HG03575 (cell line): Measurements from ENCODE around the gene MVD.
"Not testable (repeated sequence)": the region's sequence is repeated elsewhere in the genome, so short reads cannot be mapped to it uniquely, and the experiment has no call there.

Source experiments
- ATAC-seq: cut with Tn5 transposase; IDR thresholded peaks from one replicate; pipeline ENCODE4 v1.9.1; 2021; ENCODE audit not compliant: unreplicated experiment, insufficient number of reproducible peaks, low FRiP score; ENCODE audit errors: extremely low read depth

Gene MVD

DNA sequence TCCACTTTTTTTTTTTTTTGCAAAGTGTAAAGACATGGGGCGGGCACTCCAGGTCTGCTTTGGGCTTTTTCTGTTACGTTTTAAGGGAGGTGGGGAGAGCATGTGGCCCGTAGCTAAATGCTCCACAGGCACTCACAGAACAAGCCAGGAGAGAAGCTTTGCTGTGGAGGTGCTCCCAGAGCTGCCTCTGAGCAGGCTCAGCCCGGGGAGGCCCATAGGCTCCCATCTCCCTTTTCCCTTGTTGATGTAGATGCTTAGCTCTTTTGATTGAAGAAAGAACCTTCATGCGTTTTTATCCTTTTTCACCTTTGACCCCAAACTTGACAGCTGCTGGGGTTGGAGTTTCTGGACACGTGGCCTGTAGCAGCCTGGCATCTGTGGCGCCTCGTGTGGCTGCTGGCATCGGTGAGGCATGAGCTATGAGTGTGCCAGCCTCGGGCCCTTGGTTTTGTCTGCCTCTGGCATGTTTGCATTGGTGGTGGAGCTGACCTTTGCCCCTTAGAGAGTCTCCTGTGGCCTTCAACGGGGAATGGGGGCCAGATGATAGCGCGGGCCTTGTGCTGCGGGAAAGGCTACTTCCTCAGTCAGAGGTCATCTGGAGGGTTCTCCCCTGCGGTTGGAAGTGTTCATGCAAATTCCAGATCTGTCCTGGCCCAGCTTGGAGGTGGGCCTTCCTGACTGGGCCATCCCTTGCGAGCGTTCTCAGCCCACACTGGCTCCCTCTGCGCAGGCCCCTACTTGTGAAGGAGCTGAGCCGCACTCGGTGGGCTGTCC lies 44.5 kb downstream of the MVD start:
- no peak for ATAC-seq

DNA sequence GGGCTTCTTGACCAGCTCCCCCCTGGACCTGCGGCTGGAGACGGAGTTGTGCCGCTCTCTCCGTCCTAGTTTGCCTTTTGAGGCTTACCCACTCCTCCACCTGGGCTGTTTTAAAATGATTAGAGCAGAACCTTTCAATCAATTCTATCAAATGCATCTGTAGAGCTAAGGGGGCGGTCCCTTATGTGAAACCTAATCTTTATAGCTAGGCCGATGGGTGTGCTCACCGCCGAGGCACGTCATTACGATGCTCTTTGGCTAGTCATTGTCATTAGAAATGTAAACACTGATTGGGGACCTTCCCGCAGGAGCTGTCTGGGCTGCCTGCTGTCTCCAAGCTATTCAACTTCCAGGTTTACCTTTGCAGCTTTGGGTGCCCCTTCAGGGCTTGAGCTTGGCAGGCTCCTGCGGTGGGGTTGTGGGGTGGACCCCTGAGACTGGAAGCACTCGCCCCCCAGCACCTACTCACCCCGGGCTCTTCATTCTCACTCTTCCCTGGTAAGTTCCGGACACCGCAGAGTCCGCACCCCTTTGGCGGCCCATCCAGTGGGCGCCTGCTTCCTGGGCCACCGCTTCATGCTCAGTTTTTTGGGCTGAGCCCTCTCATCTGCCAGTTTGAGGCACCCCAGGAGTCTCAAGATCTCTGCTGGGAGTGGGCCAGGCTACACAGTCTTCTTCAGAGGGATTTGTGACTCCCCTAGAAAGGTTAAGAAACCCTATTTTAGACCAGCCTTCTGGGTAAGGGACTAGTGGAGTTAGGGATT lies 45.4 kb downstream of the MVD start:
- no peak for ATAC-seq

DNA sequence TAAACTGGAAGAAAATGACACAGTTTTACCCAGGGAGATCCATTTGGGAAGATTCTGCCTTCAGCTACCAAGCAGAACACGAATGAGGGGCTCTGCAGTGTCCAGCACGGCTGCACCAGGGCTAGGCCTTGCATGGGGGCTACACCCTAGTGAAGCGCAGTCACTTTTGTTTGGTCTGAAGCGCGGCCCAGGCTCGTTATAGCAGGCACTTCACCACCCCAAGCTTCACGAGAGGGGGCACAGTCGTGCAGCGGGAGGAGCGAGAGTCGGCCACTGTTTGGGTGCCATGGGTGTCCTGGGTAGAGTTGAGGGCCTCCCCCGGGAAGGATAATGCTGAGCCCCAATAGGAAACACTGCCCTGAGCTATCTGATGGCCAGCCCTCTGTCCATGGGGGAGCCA lies 46.2 kb downstream of the MVD start:
- ATAC-seq = no peak

DNA sequence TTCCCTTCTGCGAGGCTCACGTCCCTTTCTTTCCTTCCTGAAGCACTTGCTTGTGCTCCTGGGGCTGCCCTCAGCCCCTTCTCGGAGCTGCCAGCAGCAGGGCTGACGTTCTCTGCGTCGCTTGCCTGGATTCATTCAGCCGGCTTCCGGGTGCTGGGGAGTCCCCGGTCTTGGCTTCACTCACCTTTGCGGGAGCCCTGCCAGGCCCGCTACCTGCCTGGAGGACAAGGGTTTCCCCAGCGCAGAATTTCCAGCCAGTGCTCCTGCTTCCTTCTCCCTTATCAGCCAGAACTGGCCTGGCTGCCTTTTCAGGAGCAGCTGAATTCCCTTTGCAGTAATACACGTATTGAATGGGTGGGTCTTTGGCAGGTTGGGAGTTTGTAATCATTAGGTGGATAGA lies 46.6 kb downstream of the MVD start:
- no peak for ATAC-seq

DNA sequence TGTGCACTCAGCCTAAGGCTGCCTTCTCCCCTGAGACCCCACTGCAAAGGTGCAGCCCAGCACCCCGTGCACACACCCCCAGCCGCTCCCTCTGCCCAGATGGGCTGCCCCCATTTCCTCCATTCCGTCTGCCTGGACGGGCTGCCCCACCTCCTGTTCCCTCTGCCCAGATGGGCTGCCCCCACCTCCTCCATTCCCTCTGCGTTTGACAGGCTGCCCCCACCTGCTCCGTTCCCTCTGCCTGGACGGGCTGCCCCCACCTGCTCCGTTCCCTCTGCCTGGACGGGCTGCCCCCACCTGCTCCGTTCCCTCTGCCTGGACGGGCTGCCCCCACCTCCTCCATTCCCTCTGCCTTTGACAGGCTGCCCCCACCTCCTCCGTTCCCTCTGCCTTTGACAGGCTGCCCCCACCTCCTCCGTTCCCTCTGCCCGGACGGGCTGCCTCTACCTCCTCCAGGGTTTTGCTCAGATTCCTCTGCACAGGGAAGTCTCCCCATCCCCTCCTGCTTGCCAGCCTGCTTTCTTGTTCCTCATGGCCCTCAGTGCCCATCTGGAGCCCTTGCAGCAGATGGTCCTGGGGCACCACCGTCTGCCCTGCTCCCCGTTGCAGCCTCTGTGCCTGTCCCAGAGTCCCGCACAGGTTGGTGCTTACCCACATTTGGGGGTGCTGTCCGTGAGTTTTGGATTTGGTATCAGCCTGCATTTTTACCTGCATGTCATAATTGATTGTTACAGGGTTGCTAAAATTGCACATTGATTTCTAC lies 47.9 kb downstream of the MVD start:
- no peak for ATAC-seq

DNA sequence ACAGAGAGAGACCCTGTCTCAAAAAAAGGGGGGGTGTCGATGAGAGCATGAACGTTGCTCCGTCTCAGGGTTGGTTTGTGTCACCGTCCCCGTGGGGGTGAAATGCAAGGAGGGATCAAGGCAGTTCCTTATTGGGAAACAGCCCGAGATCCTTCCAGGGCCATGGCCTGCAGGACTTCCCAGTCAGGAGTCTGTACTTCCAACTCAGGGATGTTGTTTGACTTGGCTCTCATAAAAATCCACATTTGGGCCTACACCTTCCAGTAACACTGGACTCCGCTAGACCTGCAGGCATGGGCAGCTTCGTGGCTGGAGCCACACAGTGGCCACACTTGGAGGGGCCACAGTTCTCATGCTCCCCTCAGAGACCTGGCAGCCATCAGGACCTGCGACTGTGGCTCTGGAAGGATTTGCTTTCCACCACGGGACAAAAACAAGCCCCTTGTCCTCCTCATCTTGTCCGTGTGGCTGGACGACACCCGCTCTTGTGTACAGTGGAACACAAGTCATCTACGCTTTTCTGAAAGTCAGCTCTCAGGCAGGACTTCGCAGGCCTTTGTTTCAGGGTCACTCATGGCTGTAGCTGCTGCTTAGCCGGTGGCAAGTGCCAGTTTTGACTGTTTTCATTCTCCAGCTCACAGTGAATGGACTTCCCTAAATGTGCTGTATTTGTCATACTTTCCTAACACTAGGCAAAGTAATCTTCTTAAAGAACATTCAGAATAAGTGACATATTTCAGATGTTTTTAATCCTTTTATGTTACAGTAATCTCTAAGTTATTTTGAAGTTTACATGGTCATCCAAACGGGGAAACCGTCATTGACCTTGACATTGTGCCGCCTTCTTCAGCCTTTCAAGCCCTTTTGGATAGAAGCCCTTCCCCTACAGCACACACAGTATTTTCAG lies 48.7 kb downstream of the MVD start:
- ATAC-seq = no peak

DNA sequence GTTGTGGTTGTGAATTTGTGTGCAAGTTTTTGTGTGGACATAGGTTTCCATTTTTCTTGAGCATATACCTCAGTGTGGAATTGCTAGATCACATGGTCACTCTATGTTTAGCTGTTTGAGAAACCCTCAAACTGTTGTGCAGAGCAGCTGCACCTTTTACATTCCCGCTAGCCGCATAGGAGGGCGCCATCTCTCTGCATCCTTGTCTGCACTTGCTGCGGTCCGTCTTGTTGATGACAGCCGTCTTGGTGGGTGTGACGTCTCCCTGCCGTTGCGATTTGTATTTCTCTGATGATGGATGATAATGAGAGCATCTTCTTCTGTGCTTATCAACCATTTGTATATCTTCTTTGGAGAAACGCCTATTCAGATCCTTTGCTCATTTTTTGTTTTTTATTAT lies 49.6 kb downstream of the MVD start:
- no peak for ATAC-seq

DNA sequence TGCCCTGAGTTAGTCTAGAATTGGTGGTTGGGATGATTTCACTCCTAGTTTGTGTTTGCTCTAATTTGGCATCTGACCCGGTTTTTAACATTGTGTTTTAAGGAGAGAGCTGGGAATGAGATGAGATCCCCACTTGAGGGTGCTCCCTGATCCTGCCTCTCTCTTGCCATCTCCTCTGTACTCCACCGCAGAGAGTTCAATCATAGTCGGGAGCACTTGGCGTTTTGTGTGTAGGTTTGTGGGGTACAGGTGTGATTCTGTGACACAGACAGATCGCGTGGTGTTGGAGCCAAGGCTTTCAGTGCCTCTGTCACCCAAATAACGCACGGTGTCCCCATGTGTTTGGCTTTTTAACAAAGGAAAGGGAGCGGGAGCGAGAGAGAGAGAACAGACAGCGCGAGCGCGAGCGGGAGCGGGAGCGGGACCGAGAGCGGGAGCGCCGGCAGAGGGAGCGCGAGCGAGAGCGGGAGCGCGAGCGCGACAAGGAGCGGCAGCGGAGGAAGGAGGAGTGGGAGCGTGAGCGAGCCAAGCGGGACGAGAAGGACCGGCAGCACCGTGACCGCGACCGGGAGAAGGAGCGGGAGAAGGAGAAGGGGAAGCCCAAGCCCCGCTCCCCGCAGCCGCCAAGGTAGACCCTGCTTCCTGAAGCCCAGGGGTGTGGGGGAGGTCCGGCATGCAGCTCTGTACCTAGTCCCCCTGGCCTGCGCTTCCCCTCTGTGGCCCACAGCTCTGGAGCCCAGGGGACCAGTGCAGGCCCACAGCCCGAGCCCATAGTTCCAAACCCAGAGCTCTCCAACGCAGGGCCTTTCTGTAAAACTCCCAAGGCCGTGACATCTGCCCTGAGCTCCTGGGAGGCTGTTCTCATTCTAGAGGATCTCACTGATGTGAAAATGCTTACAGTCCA lies 51.7 kb downstream of the MVD start:
- no peak for ATAC-seq

DNA sequence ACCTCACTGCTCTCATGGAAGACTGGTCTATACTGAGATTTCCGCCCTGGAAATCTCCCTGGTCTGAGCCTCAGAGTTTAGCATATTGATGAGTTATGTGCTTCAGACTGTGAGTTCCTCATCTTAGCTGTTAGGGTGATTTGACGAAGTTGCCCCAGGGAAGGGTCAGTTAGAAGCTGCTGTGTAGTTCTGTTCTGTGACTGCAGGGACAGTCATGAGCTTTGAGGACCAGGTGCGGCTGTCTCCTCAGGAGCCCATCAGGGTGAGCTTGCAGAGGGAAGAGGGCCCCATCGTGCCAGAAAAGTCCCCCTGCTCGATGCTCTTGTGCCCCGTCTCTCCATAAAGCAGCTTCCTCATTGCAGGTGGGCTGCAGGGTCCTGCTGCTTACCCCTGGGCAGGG lies 52.8 kb downstream of the MVD start:
- ATAC-seq = no peak

DNA sequence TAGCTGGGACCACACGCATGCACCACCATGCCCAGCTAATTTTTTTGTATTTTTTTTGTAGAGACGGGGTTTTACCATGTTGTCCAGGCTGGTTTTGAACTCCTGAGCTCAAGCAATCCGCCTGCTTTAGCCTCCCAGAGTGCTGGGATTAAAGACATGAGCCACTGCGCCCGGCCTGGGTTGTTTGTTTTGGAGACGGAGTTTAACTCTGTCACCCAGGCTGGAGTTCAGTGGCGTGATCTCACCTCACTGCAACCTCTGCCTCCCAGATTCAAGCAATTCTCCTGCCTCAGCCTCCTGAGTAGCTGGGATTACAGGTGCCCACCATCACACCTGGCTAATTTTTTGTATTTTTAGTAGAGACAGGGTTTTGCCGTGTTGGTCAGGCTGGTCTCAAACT lies 53.5 kb downstream of the MVD start:
- ATAC-seq = not testable (repeated sequence)

DNA sequence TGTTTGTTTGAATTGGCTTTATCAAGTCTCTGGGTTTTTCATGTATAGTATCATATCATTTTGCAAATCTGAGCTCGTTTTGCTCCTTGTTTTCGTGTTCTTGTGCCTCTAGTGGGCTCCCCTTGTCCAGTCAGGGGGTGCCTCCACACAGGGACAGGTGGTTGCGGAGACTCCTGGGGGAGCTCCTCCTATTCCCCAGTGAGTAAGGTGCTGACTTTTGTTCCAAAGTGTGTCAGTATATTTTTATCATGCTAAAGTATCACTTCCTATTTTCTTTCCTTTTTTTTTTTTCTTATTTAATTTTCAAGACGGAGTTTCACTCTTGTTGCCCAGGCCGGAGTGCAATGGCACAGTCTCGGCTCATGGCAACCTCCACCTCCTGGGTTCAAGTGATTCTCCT lies 54.8 kb downstream of the MVD start:
- ATAC-seq = no peak

DNA sequence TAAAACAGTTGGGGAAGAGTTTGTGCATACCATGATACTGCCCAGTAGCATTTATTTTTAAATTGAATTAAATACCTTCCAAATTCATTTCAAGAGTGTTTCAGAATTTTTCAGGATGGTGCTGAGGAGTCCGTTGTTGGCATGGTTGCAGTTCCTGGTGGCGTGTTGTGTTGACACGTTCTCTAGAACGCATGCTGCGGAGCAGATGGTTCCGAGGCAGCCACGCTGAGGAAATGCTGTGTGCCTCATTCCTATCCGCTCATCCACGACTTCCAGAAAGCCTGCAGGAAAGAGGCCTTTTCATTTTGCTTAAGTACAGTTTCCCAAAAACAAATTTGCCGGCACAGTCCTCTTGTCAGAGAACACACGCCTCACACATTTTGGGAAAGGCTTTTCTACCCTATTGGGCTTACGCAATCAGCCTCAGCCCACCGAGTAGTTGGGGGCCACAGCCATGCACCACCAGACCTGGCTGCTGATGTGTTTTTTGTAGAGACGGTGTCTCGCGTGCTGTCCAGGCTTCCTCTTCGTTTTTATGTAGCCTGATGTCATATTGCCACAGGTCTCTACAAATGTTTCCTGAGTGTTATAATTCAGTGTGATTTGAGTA lies 56.6 kb downstream of the MVD start:
- no peak for ATAC-seq

DNA sequence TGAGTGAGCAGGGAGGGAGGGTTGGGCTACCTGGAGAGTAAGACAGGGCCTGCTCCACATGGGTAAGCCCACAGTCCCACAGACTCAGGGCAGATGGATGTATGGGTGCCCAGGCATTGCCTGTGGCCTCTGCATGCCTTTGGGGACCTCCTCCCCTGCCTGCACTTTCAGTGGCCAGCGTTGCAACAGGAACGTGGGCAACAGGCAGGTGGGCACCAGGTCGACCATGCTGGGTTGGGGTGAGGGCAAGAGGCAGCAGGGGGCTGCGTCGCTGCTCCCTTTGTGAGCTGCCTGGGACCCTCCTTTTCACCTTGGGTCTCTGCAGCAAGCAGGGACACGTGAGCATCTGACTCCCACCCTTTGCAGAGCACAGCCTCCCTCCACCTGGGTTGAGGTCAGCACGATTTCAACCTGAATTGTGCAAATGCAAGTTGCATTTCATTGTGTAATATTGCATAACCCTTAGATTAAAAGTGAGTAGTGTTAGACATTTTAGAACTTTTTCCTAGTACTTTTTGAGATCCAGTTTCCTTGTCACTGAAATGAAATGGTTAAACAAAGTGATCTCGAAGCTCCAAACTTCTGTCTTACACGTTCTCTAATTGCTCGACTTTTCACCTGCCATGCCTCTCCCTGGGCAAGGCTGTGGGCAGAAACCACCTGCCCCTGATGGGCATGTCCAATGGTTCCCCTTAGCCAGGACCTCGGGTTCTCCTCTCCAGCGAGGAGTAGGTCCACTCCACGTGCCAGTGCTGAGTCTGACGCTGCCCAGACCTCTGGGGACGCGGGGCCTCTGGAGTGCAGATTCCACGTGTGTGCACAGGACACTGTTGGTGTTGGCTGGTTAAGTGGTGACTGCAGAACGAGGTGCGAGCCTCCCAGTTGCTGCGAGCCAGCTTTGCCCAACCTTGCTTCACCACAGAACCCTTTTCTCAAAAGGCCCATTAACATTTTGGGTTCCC lies 57.4 kb downstream of the MVD start:
- ATAC-seq = no peak

DNA sequence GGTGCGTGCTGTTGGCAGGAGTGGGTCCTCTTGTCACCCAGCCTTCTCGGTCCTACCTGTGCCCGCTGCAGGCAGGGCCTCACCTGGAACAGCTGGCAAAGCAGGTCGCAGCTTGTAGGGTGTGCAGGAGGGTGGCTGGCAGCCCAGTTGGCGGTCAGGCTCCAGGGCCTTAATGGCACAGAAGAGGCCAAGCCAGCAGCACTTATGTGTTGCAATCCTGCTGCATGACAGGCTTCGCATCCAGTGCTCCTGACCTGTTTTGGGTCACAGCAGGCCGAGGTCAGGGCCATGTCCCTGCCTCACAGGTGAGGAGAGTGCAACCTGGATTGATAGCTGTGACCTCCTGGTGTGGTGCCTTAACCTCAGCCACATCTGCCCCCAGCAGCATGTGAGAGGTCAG lies 60.8 kb downstream of the MVD start:
- no peak for ATAC-seq
